GM19324 (cell line): Measurements from ENCODE around the gene ASTN2.

Experiments
- ATAC-seq: cut with Tn5 transposase; IDR thresholded peaks from one replicate; pipeline ENCODE4 v1.9.1; 2021; ENCODE audit warnings: mild to moderate bottlenecking, moderate library complexity; ENCODE audit not compliant: unreplicated experiment, low FRiP score

Gene ASTN2, protein sequence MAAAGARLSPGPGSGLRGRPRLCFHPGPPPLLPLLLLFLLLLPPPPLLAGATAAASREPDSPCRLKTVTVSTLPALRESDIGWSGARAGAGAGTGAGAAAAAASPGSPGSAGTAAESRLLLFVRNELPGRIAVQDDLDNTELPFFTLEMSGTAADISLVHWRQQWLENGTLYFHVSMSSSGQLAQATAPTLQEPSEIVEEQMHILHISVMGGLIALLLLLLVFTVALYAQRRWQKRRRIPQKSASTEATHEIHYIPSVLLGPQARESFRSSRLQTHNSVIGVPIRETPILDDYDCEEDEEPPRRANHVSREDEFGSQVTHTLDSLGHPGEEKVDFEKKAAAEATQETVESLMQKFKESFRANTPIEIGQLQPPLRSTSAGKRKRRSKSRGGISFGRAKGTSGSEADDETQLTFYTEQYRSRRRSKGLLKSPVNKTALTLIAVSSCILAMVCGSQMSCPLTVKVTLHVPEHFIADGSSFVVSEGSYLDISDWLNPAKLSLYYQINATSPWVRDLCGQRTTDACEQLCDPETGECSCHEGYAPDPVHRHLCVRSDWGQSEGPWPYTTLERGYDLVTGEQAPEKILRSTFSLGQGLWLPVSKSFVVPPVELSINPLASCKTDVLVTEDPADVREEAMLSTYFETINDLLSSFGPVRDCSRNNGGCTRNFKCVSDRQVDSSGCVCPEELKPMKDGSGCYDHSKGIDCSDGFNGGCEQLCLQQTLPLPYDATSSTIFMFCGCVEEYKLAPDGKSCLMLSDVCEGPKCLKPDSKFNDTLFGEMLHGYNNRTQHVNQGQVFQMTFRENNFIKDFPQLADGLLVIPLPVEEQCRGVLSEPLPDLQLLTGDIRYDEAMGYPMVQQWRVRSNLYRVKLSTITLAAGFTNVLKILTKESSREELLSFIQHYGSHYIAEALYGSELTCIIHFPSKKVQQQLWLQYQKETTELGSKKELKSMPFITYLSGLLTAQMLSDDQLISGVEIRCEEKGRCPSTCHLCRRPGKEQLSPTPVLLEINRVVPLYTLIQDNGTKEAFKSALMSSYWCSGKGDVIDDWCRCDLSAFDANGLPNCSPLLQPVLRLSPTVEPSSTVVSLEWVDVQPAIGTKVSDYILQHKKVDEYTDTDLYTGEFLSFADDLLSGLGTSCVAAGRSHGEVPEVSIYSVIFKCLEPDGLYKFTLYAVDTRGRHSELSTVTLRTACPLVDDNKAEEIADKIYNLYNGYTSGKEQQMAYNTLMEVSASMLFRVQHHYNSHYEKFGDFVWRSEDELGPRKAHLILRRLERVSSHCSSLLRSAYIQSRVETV (N-terminal part only)

DNA sequence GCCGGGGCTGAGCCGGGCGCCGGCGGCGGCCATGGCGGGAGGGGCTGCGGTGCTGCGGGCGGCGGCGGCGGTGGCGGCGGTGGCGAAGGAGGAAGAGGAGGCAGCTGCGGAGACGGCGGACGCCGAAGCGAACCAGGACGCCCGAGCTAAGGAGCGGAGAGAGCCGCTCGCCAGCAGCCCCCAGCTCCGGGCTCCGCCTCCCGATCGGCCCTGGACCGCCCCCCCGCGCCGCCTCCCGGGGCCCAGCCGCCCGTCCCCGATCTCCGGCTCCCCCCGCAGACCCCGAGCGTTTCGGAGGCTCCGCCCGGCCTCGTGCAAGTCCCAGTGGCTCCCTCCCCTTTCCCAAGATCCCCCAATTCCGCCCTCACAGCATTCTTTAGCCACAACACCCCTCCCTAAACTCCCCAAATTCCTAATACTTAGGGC, at the start of gene ASTN2:
Gene ASTN2, minus strand, starts transcription at position 152 of the 426 bp plus-strand sequence. Its CDS starts 119 bp downstream, at position 33.
- no peak for ATAC-seq

DNA sequence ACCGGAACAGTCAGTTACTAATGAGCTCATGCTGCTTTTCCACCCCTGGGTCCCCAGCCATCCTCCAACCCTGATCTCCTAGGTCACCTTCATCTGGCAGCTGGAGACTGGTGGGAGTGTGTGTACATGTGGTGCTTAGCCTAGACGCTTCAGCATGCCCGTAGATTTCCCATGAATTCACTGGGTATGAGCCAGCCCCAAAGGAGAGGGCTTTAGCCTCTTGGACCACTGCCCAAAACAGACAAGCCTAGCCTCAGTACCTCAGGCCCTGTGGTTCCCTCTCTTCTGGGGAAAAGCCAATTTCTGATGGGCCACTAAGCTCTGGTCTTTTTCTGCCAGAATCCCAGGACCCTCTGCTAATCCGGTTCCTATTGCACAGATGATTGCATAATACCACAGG, 48.0 kb upstream of the ASTN2 start:
- ATAC-seq: no peak

DNA sequence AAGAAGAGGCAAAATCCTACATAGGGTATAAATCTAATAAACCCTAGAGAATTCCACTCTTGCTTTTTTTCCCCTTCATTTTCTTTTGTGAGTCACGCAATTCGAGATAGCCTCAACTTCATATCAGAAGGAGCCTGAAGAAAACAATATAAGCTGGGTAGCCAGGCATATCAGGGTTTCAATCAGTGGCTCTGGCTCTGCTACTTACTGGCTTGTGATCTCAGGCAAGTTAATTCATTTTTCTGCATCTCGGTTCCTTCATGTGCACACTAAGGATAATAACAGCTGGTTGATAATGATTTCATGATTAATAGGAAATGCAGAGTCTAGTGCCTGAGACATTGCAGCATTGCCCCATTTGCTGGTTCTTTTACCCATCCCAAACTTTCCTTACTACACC, 46.5 kb upstream of the ASTN2 start:
- no peak for ATAC-seq

DNA sequence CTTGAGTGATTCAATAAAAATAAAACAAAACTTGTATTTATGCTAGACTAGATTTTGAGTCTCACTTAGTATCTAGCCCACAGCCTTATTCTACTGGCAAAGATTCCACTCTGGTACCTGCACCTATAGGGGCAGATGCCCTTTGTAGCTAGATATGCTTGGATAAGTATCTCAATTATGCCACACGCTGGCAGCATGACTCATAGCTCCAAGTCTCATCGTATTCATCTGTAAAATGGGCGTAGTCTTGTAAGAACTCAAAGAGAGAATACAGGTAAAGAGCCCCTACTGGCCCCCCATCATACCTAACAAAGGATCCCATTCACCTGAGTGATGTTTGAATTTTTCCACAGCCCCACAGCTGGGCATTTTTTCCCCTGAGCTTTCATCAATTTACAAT, 45.9 kb upstream of the ASTN2 start:
- no peak for ATAC-seq

DNA sequence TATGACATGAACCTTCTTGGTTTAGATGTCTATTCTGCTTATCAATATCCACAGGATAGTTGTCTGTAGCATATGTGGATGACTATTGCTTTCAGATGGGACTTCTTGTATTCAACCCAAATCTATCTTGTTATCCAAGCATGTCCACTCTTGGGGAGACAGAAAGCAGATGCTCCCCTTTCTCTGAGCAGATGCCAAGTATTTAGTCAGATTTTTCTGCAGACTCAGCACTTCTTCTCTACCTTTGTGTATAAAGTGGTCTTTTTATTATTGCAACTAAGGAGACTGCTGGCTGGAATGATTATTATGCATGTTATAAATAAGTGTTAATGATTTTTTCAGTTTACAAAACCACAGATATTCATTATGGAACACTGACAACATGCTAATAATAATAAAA, 45.1 kb upstream of the ASTN2 start:
- ATAC-seq: no peak

DNA sequence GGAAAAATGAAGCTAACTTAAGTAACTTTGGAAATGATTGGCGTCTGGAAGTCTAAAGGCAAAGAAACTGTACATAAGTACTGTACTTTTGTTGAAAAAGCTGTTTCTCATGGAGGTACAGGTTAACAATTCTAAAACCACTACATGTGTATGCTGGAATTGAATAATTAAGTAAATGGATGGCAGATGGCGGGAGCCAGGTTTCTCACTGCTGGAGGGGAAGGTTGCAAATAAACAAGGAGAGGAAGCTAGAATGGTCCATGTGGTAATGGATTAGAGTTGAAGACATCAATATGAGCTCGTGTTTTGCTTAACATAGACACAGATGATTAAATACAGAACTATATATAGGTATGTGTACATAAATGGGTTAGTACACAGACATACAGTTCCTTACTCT, 43.2 kb upstream of the ASTN2 start:
- ATAC-seq: no peak

DNA sequence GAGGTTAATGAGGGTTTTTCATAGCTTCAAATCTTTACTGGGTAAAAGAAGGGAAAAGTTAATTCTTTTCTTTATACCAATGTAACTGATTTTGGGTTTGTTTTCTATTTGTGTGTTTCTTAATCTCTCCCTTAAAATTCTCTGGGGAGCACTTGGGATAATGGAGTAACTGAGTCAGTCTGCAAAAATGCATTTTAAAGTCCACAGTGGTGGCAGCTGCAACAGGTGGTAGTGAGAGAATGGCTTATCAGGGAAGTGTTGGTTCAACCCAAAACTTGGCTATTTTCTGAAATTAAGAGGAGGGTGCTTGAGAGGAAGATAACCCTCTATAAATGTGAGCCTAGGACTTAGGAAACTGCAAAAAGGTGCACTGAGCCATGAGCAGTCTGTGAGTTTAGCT, 39.9 kb upstream of the ASTN2 start:
- no peak for ATAC-seq

DNA sequence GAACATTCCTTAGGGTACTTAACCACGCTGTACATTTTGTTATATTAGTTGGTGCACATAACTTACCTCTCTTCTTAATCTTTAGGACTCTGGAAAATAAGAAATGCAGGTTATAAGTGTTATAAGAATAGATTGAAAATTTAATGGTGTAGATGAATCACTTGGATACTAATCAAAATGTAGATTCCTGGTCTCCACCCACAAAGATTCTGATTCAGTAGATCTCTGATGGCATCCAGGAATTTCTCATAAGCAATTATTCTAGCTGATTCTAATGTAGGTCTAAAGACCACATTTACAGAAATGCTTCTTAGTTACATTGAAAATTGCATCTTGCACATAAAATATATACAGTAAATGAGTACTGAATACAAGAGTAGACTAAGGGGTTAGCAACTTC, 38.9 kb upstream of the ASTN2 start:
- ATAC-seq: no peak

DNA sequence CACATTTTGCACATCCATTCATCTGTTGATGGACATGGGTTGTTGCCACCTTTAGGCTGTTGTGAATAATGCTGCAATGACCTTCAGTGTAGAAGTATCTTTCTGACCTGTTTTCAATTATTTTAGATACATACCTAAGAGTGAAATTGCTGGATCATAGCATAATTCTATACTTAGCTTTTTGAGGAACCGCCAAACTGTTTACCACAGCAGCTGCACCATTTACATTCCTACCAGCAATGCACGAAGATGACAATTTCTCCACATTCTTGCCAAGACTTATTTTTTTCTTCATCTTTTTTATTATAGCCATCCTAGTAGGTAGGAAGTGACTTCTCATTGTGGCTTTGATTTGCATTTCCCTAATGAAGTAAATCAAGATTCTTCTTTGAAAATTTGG, 36.5 kb upstream of the ASTN2 start:
- no peak for ATAC-seq

DNA sequence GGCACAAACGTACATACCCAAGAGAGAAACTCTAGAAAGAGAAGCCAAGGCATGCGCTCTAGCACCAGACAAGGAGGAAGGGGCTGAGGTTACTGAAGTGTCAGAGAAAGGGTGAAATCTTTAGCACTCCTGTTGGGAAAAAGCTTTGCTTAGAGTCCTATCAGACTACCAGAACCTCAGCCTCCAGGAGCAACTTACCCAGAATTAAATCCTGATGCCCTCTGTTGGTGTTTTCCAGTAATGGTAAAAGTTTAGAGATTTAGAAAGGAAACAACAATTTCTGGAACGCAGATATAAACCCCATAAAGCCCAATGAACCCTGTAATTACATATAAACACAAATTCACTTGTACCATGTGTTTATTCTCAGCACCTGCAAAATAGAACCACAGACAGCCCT, 33.2 kb upstream of the ASTN2 start:
- ATAC-seq: no peak

DNA sequence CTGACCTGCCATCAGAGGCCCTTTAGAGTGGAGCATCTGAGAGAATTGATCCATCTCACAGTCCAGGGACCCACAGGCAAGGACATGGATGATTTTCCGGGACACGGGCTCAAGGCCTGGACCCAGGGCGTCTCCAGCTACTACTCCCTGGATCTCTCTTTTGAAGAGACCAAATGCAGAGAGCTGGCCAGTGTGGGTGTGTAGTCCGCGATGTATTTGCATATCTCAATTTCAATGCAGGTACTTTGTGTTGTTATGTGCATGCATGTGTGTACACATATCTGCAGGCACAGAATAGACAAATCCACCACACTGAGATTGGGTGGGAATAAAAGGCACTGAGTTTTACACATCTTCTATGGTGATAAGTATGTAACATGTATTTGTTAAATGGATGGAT, 30.8 kb upstream of the ASTN2 start:
- no peak for ATAC-seq

DNA sequence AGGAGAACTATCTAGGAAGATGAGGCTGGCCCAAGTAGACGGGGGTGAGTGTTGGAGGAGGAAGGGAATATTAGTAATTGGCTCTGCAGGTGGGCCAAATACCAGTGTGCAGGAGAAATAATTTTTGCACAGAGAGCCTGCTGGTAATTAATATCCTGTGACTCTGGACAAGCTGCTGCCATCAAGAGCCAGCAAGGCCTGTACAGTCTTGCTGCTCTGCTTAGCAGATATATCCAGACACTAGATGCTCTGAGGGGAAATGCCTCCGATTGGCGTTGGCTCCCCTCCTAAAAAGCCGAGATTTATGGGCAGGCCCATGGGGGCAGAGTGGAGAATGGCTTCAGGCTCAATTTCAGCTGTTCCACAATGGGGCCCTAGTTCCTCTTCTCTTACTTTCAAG, 29.6 kb upstream of the ASTN2 start:
- ATAC-seq: no peak

DNA sequence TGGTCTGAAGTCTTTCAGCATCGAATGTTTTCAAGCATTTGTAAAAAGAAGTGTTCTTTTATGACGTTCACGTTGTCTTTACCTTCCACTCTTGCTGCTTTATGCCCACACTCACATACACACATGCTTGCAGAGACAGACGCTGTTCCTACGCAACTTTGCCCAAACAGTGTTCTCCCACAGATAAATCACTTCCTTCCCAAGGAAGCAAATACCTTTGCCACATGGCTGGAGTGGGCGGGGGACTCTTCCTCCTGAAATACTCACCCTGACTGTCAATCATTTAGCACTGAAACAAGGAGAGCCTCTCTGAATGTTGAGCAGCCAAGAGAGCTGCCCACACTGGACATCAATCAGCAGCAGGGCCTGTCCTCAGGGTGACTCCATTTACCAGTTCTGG, 22.4 kb upstream of the ASTN2 start:
- no peak for ATAC-seq

DNA sequence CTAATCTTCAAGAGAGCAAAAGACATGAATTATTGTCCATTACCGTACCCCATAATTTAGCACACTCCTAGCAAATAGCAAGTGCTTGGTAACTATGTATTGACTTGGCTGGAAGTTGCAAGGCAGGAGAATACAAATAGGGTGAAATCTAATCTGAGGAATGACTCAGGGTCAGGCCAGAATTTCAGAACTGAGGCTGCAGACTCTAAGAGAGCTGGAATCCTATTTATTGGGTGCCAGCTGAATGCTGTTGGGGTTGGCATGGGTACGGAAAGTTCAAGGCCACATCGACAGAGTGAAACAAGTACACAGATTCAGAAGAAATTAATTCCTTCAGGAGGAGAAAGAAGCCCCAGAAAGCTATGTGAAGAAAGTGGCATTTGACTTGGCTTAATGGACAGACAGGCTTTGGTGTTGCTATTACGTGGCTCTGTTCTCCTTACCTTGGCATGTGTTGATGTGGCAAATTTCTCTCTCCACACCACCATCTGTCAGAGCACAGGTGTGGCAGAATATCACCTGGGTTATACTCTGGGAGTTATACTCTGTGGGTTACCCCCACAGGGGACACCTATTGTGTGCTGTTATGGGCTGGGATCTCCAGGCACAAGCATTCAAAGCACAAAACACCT, 20.9 kb upstream of the ASTN2 start:
- no peak for ATAC-seq

DNA sequence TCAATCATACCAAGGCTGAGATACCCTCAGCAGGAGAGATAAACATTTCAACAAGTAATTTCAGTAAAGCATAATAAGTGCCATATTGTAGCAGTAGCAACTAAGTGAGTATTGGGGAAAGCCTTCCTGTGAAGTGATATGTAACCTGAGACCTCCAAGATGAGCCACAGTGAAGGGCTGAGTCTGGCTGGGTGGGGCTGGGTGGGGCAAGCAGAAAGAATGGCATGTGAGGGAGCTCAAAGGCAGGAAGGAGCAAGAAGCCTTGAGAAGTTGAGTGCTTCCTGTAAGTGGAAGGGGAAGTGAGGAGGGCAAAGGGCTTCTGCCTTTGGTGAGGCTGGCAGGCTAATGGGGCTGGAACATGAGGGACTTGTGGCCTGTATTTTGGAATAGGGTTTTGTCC, 19.7 kb upstream of the ASTN2 start:
- no peak for ATAC-seq

DNA sequence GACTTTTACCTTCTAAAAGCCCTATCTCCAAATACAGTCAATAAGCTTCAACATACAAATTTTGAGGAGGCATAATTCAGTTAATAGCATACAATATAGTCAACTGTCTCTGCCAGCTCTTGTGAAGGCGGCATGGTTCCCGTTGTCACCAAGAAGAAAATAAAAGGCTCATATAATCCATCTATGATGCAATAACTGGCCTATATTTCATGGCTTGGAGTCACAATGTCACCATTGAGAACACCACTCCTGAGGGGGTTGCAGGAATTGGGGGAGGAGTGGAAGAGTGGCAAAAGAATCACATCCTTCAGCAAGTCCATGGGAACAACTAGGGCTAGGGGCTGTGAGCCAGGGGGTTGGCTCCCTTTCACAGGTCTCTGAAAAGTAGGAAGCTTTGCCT, 16.0 kb upstream of the ASTN2 start:
- no peak for ATAC-seq

DNA sequence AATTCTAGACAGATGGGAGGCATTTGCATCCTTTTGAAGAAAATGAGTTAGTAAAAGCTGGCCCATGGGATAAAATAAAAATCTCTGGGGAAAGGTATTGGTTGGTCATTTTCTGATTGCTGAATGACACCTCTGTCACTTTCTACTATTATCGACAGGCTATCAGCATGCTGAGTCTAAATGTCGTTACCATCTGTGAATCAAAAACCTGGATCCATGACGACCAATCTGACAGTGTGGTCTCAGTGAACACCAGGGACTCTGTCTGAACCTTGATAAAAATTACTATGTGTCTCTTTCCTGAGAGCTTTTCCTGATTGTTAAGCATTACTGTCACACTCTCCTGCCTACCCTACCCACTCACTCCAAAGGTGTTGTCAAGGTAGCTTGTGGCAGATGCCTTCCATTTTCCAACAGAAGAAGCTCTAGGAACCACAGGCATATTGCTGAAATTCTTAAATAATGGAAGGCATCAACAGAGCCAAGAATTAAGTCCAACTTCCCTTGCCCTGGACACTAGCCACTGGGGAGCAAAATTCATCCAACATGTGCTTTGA, 12.6 kb upstream of the ASTN2 start:
- no peak for ATAC-seq

DNA sequence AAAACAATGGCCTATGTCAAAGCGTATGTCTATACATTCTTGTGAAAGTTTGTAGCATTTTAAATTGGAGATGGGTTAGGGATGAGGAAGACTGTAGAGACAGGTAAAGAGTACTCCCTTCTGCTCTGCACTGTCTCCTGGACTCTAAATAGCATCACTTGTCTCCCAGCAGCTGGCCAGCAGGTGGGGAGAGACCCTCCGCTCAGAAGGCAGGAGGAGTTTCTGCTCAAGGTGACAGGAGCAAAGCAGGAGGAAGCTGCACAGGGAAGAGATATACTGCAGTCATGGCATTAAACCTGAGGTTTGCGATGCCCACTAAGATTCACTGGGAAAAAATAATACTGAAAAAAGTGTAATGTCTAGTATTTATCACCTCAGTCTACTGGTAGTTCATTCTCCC, 10.7 kb upstream of the ASTN2 start:
- ATAC-seq: no peak

DNA sequence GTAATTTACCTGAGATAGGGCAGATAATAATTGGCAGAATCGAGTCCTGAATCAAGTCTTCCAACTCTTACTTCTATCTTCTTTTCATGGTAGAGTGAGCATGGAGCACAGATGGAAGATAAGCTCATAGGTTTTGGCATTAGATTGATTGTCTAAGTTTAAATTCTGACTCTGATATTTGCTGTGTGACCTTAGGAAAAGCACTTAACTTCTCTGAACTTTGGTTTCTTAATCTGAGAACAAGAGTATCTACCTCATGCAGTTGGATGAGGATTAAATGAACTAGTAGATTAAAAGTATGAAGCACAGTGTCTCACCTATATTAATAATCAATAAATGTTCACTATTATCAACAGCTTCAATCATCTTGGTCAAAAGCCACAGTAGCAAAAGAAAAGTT, 9.4 kb upstream of the ASTN2 start:
- ATAC-seq: no peak

DNA sequence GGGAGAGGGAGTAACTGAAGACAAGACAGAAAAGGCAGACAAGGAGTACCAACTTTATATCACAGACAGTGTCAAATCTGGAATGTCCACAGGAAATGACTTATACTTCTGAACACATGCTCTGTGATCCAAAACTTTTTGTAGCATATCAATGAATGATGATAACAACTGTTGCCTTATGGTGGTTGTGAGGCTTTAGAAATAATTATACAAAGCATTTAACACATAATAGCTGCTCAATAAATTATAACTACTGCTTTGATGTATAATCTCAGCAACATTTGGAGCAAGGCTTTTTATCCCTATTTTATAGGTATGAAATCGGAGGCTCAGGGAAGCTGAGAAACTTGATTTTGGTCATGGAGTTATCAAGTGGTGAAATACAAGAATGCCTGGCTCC, 3.3 kb upstream of the ASTN2 start:
- ATAC-seq: no peak
